Lower leg skin (tissue), 4 donors: ENCODE data around the gene HOXB2. TPM values are rescaled to one million over a fixed set of nuclear protein-coding genes. Genes with fewer than 3 reads are reported as not detected.

Experiments
- DNase-seq, 2 donors: peaks; one replicate each; pipeline ENCODE4 v3.0.0-alpha.2; 2019; ENCODE audit warnings: low spot score in 2 of 2
- H3K4me3 ChIP-seq: fragments of 200-600 bp; sonication (generic); 2 replicates; pipeline ENCODE4 v1.5.1; 2017; ENCODE audit warnings: mild to moderate bottlenecking, low read depth; ENCODE audit not compliant: poor library complexity, severe bottlenecking
- CTCF ChIP-seq, 3 donors: fragments of 450-650 bp; IDR thresholded peaks; one replicate each; pipeline ENCODE4 v1.5.1; 2016; ENCODE audit warnings: antibody characterized with exemption in 3 of 3, mild to moderate bottlenecking in 3 of 3, moderate library complexity in 2 of 3
- POLR2A ChIP-seq, 2 donors: fragments of 450-650 bp; IDR thresholded peaks; one replicate each; pipeline ENCODE4 v1.6.1; 2016 to 2017; ENCODE audit warnings: antibody characterized with exemption in 2 of 2, mild to moderate bottlenecking in 1 of 2, moderate library complexity in 1 of 2
- WGBS, 2 donors: methylation state at CpG; one replicate each; pipeline ENCODE4 v1.1.5; 2018; 5-methylcytosine and 5-hydroxymethylcytosine counted together
- intact Hi-C: fragments of 100-400 bp; cut with DNase I; formaldehyde crosslinking; loops from one replicate; pipeline ENCODE4 v1.15.0; 2023; ENCODE audit warnings: low total_unique reads
- total RNA-seq, 4 donors: library from RNA; depleted of rRNA; stranded (reverse); fragments of >200 nt; gene quantifications; one replicate each; pipeline ENCODE4 v1.1.0, GENCODE V29; 2016

Gene HOXB2
- total RNA-seq, 4 donors from 2014 or later: 5.8 to 34.9 (median 20.9) TPM

GRCh38 chr17:48549914-48550501, 5.1 kb upstream of the HOXB2 start:
- intact Hi-C loops: no loop called here
- TF ChIP-seq CTCF (IDR thresholded peaks at IDR 0.05) (no peak), POLR2A (IDR thresholded peaks at IDR 0.05) (no peak)
- no peak overlapping the region for H3K4me3 ChIP-seq
- DNase-seq: no peak
- WGBS, 2 donors: 78 to 81% methylated on average over 18 of the region's 18 CpGs

GRCh38 chr17:48549281-48549630, 4.3 kb upstream of the HOXB2 start:
- no peak for DNase-seq
- intact Hi-C loops: no loop called here
- WGBS, 2 donors: 75 to 76% methylated on average over 3 of the region's 3 CpGs
- no peak overlapping the region for H3K4me3 ChIP-seq
- TF ChIP-seq CTCF (IDR thresholded peaks at IDR 0.05): no peak
- TF ChIP-seq POLR2A (IDR thresholded peaks at IDR 0.05): no peak

GRCh38 chr17:48548523-48549280, 3.8 kb upstream of the HOXB2 start:
- intact Hi-C loops: no loop called here
- no peak overlapping the region for H3K4me3 ChIP-seq
- 70% methylated on average over 6 of the region's 6 CpGs for WGBS, 2 donors
- DNase-seq: no peak
- no peak for TF ChIP-seq CTCF (IDR thresholded peaks at IDR 0.05)
- no peak for TF ChIP-seq POLR2A (IDR thresholded peaks at IDR 0.05)

- no peak for TF ChIP-seq CTCF (IDR thresholded peaks at IDR 0.05)
- no peak for TF ChIP-seq POLR2A (IDR thresholded peaks at IDR 0.05)
- intact Hi-C loops: no loop called here
- no peak for DNase-seq
- 52% methylated on average over 24 of the region's 24 CpGs for WGBS, 2 donors
- H3K4me3 ChIP-seq: no peak overlapping the region
Observed at GRCh38 chr17:48547808-48548522, 3.1 kb upstream of the HOXB2 start.

GRCh38 chr17:48546924-48547807, 2.3 kb upstream of the HOXB2 start:
- WGBS, 2 donors: 19 to 20% methylated on average over 10 of the region's 10 CpGs
- H3K4me3 ChIP-seq: no peak overlapping the region
- no peak for TF ChIP-seq CTCF (IDR thresholded peaks at IDR 0.05)
- no peak for TF ChIP-seq POLR2A (IDR thresholded peaks at IDR 0.05)
- DNase-seq: no peak
- intact Hi-C loops: no loop called here
